Adipose tissue (tissue), 3 donors: Measurements from ENCODE around the gene FKBP14. TPM values are rescaled to one million over a fixed set of nuclear protein-coding genes. Genes with fewer than 3 reads are reported as not detected.

ENCODE experiments used
- H3K27ac ChIP-seq: one replicate; pipeline ENCODE4 v1.5.1; 2013; ENCODE audit warnings: low read depth, low read length
- WGBS, 3 donors: extraction: QIAGEN DNeasy Blood & Tissue Kit; methylation state at CpG; one replicate each; pipeline ENCODE4 v1.1.7; 2013; 5-methylcytosine and 5-hydroxymethylcytosine counted together
- polyA plus RNA-seq, 3 donors: library from polyadenylated mRNA; stranded (reverse); fragments of 200-250 nt; gene quantifications; one replicate each; pipeline ENCODE4 v1.2.3, GENCODE V29; 2013
- donor health status: healthy with polysubstance abuse.
- donor health status: Bipolar disorder and iron deficiency.
- donor health status: healthy.

Gene FKBP14
- polyA plus RNA-seq, 3 donors, result 3.1 to 4.5 (median 3.7) TPM

DNA sequence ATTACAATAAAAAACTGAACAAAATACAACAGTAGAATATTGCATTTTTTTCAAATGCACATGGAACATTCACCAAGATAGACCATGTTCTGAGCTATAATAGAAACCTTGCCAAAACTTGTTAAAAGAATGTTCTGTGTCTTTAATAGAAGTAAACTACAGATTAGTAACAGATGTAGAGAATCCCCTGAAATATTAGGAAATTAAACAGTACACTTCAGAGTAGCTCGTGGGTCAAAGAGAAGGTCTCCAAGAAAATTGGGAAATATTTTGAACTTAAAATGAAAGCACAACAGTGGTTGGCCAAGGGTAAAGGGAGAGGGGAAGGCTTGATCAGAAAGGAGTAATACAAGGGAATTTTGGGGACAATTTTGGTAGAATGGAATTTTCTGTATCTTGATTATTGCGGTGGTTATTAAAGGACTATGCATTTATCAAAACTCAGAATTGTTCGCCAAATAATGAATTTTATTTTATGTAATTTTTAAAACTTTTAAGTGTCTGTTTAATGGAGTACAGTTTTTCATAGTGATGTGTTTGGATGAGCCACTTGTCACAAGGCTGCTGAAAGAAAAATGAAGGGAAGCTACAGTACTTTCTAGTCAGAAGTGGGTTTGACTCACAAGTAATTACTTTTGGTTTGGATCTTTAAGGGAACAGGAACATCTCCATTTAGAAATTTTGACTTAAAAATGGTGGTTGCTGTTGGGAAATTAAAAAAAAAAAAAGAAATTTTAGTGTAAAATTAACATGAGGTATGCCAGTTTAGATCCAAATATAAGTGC, 11.9 kb upstream of the FKBP14 start:
- 67 to 88% (median 71%) methylated on average over 3 of the region's 3 CpGs for WGBS, 3 donors

DNA sequence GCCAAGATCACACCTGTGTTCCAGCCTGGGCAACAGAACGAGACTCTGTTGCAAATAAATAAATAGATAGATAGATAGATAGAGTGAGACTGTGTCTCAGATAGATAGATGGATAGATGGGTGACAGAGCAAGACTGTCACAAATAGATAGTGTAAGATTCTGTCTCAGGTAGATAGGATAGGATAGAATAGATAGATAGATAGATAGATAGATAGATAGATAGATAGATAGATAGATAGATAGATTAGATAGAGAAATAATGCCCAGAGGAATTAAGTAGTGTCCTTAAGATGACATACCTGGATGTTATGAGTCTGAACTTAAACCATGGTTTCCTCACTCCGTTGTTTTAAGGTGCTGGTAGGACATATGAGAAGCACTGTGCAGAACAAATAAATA, 9.7 kb upstream of the FKBP14 start:
- 68 to 91% (median 87%) methylated on average over 2 of the region's 2 CpGs for WGBS, 3 donors
- H3K27ac ChIP-seq, result no peak overlapping the region

More for the DNA sequence above, 11.9 kb upstream of the FKBP14 start:
- H3K27ac ChIP-seq, result no peak overlapping the region

DNA sequence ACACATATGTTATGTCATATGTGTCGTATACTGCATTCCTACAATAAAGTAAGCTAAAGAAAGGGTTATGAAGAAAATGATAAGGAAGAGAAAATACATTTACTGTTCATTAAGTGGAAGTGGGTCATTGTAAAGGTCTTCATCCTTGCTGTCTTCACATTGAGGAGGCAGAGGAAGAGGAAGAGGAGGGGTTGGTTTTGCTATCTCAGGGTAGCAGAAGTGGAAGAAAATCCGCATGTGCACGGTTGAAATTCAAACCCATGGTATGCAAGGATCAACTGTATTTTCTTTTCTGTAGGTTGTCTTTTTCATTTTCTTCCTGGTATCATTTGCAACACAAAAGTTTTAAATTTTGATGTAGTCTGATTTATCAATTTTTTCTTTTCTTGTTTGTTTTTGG, 8.0 kb upstream of the FKBP14 start:
- H3K27ac ChIP-seq, result no peak overlapping the region
- 75 to 88% (median 76%) methylated on average over 3 of the region's 3 CpGs for WGBS, 3 donors

DNA sequence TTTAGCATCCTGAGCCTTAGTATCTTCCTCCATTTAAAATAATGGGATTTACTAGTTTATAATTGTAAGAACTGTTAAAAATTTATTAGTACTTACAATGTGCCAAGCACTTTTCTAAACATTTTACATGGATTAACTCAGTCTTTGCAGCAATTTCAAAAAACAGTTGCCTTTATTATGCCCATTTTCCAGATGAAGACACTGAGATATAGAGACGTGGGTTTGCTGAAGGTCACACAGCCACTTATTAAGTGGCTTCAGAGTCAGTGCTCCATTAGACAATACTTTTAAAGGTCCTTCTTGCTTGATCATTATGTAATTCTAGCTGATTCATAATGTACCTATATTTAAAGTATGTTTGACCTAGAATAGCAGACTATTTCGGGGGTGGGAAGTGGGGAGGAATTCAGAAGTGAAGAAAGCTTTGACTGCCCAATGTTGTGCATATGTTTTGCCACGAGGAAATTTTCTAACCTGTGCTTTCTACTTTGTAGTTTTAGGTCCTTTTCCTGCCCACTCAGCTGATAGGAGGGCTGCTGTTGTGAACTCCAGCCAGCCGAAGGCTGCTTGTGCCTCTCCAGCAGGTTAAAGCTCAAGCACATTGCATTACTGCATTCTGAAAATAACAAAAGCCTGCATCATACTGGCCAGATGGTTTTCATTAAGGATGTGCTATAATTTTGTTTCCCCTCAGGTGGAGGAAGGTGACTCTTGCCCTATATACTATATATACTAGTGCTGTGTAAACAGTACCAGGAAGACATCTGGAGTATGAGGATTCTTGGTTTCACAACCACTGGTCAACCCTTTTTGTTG, 6.0 kb upstream of the FKBP14 start:
- no peak overlapping the region for H3K27ac ChIP-seq
- WGBS, 3 donors, result 50 to 55% (median 54%) methylated on average over 4 of the region's 4 CpGs

DNA sequence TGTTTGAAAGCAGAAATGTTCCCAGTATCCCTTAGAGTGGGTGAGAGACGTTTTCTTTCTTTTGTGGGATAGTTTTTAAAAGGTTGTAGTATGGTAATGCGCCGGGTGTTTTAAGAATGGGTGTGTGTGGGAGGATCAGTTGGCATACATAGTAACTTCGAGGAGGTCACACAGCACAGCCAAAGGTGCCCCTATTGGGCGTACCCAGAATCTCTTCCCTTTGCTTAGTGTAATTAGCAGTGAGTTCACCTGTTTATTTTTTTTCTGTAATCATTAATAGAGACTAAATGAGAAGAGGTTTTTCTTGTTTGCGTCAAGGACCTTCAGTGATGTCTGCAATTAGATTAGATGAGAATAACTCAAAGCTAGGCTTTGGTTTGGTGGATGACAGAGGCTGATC, 3.2 kb upstream of the FKBP14 start:
- no peak overlapping the region for H3K27ac ChIP-seq

DNA sequence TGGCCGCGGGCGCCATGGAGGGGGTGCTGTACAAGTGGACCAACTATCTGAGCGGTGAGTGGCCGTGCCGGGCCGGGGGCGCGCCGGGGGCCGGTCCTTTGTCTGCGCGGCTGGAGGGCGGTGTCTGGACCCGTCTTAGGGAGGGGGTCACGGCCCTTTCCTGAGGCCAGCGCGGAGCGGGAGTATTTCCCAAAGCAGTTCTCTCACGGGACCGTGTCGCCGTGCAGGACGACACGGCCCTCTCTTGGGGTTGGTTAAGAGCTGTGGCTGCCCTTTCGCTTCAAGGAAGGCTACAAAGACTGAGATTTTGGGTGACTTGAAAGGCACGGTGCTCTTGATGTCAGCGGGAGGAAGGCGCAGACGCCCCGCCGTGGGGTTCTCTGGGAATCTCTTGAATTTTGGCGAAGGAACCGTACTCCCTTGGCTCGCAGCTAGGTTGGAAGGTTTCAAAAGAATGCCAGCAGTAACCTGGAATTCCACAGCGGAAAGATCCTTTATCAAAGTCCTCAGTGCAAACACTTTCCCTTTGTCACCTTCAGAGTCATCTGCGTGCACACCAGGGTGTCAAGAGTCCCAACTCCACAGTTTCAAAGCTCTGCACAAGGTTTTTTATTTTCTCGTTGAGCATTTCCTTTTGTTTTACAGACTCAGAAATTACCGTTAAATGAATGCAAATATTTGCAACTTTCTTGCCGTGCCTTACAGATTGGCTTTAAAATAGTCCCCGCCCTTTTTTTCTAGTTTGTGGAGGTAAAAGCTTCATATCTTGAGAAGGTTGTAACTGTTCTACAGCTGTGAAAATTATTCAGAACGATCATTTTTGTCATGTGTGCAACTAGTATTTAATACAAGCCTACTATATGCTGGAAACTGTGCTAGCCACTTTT, 2.5 kb upstream of the FKBP14 start:
- H3K27ac ChIP-seq, result no peak overlapping the region
- WGBS, 3 donors, result 0% methylated on average over 39 to 42 of the region's 42 CpGs

More for the DNA sequence above, 3.2 kb upstream of the FKBP14 start:
- 14 to 39% (median 33%) methylated on average over 6 of the region's 6 CpGs for WGBS, 3 donors

DNA sequence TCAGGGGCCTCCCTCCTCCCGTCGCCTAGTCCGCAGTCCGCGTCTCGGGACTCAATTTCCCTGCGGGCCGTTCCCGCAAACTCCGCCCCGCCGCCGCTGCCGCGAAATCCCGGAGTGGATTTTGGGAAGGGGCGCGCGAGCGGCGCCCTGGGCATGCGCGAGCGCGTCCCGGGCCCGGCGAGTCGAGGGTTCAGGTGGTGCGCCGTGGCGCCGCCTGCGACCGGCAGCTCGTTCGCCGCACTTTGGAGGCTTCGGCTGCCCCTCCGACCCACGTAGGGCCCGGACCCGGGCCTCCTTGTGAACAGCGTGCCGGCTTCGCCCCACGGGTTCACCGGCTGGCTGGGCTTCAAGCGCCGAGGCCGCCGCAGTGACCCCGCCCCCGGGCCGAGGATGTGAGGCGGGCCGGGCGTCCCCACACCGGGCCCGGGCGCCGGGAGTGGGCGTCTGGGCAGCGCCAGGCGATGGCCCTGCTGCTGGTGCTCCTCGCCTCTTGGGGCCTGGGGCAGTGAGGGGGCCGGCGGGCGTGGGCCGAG, 1.8 kb upstream of the FKBP14 start, which contains the start of gene PLEKHA8:
Gene PLEKHA8, plus strand, starts transcription at position 197 of the 533 bp plus-strand sequence. CDS start 351 bp downstream, outside the sequence.
- H3K27ac ChIP-seq, result peak within 1 kb of the TSS; percentile 7
- 0 to 1% (median 0%) methylated on average over 50 to 70 of the region's 70 CpGs for WGBS, 3 donors

DNA sequence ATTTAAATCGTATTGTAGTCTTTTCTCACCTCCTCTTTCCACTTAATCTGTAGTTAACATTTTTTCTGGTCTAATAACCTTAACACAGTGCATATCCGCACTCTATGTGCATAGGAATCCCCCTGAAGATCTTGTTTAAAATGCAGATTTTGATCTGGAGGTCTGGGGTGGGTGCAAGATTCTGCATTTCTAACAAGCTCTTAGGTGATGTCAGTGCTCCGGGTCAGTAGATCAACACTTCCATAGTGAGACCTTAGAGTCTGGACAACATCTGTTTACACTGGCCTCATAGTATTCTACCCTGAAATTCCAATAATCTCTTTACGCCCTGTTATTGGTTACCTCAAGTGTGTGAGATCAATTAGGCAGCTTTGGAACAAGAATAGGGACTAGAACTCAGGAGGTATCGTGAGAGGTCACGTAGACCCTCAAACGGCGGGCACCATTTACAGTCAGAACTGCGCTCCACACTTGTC, 1.3 kb upstream of the FKBP14 start:
- no peak overlapping the region for H3K27ac ChIP-seq
- 1 to 2% (median 2%) methylated on average over 9 of the region's 9 CpGs for WGBS, 3 donors

DNA sequence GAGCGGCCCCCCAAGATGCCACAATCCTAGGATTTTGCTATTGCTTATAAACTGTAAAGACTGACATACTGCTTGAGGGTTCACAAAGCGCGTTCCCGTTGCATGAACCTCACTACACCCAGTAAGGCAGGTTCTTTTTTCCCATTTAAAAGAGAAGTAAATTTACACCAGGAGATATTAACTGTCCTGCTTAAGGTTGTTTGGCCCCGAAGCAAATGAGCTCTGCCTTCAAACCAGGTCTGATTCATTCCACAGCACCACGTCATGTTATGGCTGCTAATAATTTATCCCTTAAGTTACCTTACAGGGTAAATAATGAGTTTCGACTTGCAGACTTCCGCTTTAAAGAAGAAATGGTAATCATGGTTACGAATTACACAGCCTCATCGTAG, 559 bp upstream of the FKBP14 start:
- whole genome bisulfite sequencing, 3 donors, result 0 to 1% (median 1%) methylated on average over 10 of the region's 10 CpGs
- H3K27ac ChIP-seq, result no peak overlapping the region

DNA sequence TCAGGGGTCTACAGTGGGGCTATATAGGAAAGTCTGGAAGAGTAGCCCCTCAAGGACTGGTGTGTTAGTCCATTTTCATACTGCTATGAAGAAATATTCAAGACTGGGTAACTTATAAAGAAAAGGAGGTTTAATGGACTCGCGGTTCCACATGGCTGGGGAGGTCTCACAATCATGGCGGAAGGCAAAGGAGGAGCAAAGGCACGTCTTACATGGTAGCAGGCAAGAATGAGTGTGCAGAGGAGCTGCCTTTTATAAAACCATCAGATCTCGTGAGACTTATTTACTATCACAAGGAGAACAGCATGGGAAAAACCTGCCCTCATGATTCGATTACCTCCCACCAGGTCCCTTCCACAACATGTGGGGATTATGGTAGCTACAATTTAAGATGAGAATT, 3.0 kb downstream of the FKBP14 start:
- H3K27ac ChIP-seq, result no peak overlapping the region
- 96 to 97% (median 97%) methylated on average over 6 of the region's 6 CpGs for WGBS, 3 donors

DNA sequence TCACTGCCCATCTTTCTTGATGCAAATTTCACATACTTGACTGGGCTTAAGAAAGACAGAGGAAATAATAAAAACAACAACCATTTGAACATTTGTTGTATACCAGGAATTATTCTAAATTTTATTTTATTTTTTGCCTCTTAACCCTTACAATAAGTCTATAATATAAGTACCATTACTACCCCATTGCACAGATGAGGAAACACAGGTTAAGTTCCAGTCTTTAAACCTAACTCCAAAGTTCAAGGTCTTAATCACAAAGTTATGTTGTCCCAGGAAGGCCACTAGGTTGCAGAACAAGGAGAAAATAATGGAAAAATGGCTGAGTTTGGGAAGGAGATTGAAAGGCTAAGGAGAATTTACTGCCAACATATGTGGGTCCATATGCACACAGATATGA, 3.5 kb downstream of the FKBP14 start:
- H3K27ac ChIP-seq, result no peak overlapping the region

DNA sequence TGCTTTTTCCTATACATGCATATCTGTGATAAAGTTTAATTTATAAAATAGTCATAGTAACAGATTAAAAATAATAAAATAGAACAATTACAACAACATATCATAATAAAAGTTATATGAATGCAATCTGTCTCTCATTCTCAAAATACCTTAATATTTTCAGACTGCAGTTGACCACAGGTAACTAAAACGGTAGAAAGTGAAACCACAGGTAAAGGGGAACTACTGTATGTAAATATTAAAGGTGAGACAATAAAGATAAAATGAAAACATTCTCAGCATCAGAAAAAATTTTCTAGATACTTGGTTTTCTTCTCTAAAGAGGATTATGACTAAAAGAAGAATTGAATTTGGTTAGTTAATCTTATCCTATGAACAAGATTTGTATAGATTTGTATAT, 6.0 kb downstream of the FKBP14 start:
- H3K27ac ChIP-seq, result no peak overlapping the region
- 29 to 51% (median 48%) methylated on average over 1 of the region's 1 CpG for WGBS, 3 donors

DNA sequence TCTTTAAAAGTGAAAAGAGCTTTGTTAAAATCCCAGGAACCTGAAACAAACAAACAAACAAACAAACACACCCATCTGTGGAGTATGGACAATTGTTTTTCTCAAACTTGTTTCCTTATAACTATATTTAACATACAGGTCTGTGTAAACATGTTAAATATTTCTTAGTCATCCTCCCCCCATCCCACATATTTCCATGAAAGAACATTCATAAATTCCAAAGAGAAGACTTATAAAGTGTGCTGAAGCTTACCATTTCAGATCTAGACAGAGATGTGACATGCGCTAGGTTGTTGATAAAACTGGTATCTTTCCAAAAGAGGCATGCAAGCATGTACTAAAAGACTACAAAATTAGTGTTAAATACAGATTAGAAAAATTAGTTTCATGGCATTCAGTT, 6.5 kb downstream of the FKBP14 start:
- WGBS, 3 donors, result 87 to 98% (median 98%) methylated on average over 1 of the region's 1 CpG
- H3K27ac ChIP-seq, result no peak overlapping the region

DNA sequence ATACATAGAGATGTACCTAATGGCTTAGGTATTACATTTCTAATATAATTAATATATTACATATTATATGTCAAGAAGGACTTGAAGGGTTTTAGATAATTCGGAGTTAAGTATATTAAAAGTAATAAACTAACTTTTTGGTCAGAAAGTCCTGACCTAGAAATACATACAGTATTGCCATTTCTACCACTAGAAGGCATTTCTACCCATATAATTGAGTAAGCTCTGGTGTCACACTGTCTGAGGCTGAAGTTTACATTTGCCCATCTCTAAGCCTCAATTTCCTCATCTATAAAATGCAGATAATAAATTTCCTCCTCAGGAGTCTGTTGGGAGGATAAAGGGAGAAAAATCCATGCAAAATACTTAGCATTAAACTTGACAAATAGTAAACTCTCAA, 7.1 kb downstream of the FKBP14 start:
- WGBS, 3 donors, result 66 to 95% (median 87%) methylated on average over 1 of the region's 1 CpG
- H3K27ac ChIP-seq, result no peak overlapping the region

DNA sequence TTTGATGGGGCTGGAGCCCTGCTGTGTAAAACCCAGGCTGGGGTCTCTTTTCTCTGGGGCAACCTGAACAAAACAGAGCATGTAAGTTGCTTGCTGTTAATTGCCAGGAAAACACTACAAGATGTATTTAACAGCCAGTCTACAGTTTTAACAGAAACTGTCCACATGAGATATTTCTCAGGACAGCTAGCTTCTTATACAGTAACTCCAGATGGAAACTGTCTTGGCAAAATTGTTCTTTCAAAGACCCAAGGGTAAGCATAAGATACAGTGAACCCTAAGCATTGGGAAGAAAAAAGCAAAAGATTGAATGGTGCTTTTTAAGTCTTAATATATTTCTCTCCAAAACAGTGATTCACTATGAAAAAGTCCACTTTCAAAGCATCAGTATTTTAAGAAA, 8.1 kb downstream of the FKBP14 start:
- H3K27ac ChIP-seq, result no peak overlapping the region

DNA sequence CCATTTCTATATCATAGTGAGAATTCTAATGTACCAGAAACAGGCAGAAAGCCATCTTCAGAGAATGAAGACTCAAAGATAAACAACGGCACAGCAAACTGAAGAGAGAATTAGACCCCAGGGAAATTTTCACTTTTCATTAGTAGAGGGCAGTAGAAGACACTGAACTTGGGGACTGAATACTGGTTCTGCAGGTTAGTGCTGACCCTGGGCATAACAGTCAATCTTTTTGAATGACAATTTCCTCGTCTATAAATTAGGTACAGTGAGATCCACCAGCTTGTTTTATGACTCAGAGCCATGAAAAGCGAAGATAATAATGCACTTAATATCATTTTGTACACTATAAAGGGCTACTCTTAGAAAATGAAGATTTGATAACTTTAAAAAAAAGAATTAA, 13.7 kb downstream of the FKBP14 start:
- WGBS, 3 donors, result 51 to 84% (median 83%) methylated on average over 3 of the region's 3 CpGs
- no peak overlapping the region for H3K27ac ChIP-seq

DNA sequence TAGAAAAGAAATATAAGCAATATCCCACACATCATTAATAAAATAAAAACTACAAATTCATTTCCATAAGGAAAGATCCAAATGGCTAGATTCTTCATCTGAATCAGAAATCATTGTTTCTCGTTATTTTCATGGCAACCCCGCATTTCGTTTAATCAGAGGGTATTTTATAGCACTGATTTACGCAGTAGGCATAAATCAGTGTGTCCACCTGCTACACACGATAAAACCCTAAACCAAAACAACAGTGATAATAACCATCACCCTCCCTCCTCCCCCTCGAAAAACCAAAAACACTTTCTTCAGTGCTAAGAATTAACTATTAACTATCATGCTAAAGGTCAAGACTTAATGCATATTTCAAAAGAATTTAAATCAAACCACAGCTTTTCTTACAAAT, 16.5 kb downstream of the FKBP14 start:
- 87 to 89% (median 88%) methylated on average over 6 of the region's 6 CpGs for WGBS, 3 donors
- no peak overlapping the region for H3K27ac ChIP-seq

DNA sequence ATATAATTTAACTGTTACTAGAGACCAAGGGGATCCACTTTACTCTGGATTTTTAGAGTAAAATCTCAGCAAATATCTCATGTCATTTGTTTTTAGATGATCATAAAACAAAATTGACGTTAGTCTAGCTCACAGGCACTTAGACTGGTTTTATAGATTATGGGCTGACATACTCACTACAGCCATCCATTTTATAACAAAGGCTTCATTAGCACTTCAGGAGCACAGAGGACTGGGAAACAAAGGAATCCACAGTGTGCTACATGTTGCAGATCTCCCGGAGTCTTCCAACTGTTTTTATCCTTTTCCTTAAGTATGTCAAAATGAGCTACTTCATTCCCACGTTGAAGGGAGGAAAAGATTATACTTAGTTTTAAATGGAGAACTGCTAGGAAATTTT, 21.0 kb downstream of the FKBP14 start:
- 59 to 69% (median 68%) methylated on average over 3 of the region's 3 CpGs for WGBS, 3 donors
- no peak overlapping the region for H3K27ac ChIP-seq
